Prostate gland (tissue), 2 donors: ENCODE results near the gene PPP4R2.

Experiments used
- CTCF ChIP-seq, 4 experiments: fragments of 200-600 bp in 2 of 4; fragments of 450-650 bp in 2 of 4; sonication (generic) in 2 of 4; IDR thresholded peaks; 1 replicate in 3 of 4; 2 replicates in 1 of 4; pipeline ENCODE4 v1.5.1; 2016 to 2019; ENCODE audit warnings: antibody characterized with exemption in 4 of 4, mild to moderate bottlenecking in 2 of 4, moderate library complexity in 2 of 4
- POLR2A ChIP-seq: fragments of 450-650 bp; IDR thresholded peaks from one replicate; pipeline ENCODE4 v1.6.1; 2016; ENCODE audit warnings: antibody characterized with exemption, mild to moderate bottlenecking
- POLR2AphosphoS5 ChIP-seq: sonication (generic); formaldehyde crosslinking; IDR thresholded peaks from one replicate; pipeline ENCODE4 v1.6.1; 2017; ENCODE audit warnings: antibody characterized with exemption

DNA sequence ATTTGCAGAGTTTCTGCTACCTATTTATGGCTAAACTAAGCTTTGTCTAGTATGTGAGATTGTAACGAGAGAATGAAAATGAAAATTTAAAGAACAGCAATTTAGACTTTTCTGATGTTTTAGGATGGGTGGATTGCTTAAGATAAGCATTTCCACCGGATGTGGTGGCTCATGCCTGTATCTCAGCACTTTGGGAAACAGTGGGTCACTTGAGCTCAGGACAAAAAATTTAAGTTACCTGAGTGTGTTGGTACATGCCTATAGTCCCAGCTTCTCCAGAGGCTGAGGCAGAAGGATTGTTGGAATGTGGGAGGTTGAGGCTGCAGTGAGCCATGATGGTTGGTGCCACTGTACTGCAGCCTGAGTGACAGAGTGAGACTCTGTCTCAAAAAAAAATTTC, 3.3 kb downstream of the PPP4R2 start:
- TF ChIP-seq CTCF (IDR thresholded peaks at IDR 0.05) (no peak), POLR2AphosphoS5 (no peak), POLR2A (no peak)
